Measurements from ENCODE around the gene SLC38A8.

DNA sequence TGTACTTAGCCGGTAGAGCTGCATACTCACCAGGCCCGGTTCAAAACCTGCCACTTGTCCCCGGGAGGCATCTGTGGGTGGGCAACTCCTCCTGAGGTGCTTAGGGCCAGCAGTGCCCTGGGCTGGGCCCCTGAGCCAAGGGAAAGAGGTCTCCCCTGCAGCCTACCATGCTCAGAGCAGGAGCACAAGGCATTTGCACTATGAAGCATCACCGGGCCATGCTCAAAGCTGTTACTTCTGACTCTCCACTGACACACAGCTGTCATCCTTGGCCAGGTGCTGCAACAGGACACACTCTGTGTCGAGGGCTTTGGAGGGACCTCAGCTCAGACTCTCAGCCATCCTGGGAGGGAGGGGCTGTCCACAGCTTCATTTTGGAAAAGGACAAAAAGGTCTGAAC, 37.2 kb downstream of the SLC38A8 start:
- no peak for TF ChIP-seq CTCF (IDR thresholded peaks at IDR 0.05; ENCODE audit: low read depth, low read length)
- no peak for TF ChIP-seq MAX (IDR thresholded peaks at IDR 0.05; ENCODE audit: low read depth, low read length)
- TF ChIP-seq MYC (IDR thresholded peaks at IDR 0.05; ENCODE audit: low read depth, low read length) = no peak
- no peak for TF ChIP-seq POLR2A (IDR thresholded peaks at IDR 0.05; ENCODE audit: extremely low read depth, insufficient read length)
